ENCODE data around the gene FRYL.

DNA sequence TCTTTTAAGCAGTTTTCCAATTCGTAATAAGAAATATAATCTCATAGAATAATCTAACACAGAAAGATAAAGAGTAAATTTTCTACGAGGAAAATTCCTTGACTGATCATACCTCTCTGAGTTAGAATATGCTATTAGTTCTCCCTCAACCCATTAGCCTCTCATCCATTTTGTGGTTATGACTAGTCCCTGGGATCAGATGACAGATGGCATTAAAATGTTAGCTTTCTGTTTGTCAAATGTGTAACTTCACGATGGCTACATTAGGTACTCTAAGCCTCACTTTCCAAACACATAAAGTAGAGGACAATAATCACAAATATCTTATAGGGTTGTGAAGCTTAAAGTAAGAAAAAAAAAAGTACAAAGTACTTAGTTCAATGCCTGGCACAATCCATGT is 177.9 kb downstream of the FRYL start:
- TF ChIP-seq POLR2A (IDR thresholded peaks at IDR 0.05) = no peak
- TF ChIP-seq, protein P1, sequence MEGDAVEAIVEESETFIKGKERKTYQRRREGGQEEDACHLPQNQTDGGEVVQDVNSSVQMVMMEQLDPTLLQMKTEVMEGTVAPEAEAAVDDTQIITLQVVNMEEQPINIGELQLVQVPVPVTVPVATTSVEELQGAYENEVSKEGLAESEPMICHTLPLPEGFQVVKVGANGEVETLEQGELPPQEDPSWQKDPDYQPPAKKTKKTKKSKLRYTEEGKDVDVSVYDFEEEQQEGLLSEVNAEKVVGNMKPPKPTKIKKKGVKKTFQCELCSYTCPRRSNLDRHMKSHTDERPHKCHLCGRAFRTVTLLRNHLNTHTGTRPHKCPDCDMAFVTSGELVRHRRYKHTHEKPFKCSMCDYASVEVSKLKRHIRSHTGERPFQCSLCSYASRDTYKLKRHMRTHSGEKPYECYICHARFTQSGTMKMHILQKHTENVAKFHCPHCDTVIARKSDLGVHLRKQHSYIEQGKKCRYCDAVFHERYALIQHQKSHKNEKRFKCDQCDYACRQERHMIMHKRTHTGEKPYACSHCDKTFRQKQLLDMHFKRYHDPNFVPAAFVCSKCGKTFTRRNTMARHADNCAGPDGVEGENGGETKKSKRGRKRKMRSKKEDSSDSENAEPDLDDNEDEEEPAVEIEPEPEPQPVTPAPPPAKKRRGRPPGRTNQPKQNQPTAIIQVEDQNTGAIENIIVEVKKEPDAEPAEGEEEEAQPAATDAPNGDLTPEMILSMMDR (IDR thresholded peaks at IDR 0.05) = no peak
